T-helper 1 cell treated with Interleukin-12 subunit alpha and Interleukin-12 subunit beta and Interleukin-4 antibody, amounts not matched to agents 30 μg/mL and 1 μg/mL, for 36 hours (primary cell): ENCODE results near the gene NAPSA.

Experiments used
- H3K27ac Mint-ChIP-seq: one replicate; pipeline ENCODE4 v1.8.0; 2021; ENCODE audit warnings: mild to moderate bottlenecking, mixed read lengths
- H3K27me3 Mint-ChIP-seq: one replicate; pipeline ENCODE4 v1.8.0; 2021; ENCODE audit warnings: low read depth, mixed read lengths
- H3K36me3 Mint-ChIP-seq: one replicate; pipeline ENCODE4 v1.8.0; 2021; ENCODE audit warnings: low read depth, mixed read lengths
- H3K4me1 Mint-ChIP-seq: one replicate; pipeline ENCODE4 v1.8.0; 2021; ENCODE audit warnings: low read depth, mixed read lengths
- H3K4me3 Mint-ChIP-seq: one replicate; pipeline ENCODE4 v1.8.0; 2021; ENCODE audit warnings: mild to moderate bottlenecking, moderate library complexity, mixed read lengths
- H3K9me3 Mint-ChIP-seq: one replicate; pipeline ENCODE4 v1.8.0; 2021; ENCODE audit warnings: mixed read lengths

NAPSA gene

GRCh38 chr19:50324331-50324730 lies 41.1 kb downstream of the NAPSA start:
- H3K9me3 Mint-ChIP-seq, result no peaks in the 10 kb centered on the region
- peaks cover 4% of the 10 kb centered on the region for H3K36me3 Mint-ChIP-seq
- peak overlapping the region; percentile 62 for H3K27ac Mint-ChIP-seq
- peaks cover 29% of the 10 kb centered on the region for H3K4me1 Mint-ChIP-seq
- peaks cover 29% of the 10 kb centered on the region for H3K27me3 Mint-ChIP-seq
- H3K4me3 Mint-ChIP-seq, result peak overlapping the region; percentile 44

- H3K27ac Mint-ChIP-seq, result peak overlapping the region; percentile 41
- no peak overlapping the region for H3K4me3 Mint-ChIP-seq
- peaks cover 8% of the 10 kb centered on the region for H3K36me3 Mint-ChIP-seq
- H3K4me1 Mint-ChIP-seq, result peaks cover 28% of the 10 kb centered on the region
- H3K27me3 Mint-ChIP-seq, result peaks cover 25% of the 10 kb centered on the region
- H3K9me3 Mint-ChIP-seq, result no peaks in the 10 kb centered on the region
Measured at GRCh38 chr19:50323782-50324133, 41.7 kb downstream of the NAPSA start.

- Mint-ChIP-seq H3K4me1 (peaks cover 28% of the 10 kb centered on the region), H3K27ac (no peak overlapping the region), H3K9me3 (no peaks in the 10 kb centered on the region), H3K36me3 (peaks cover 8% of the 10 kb centered on the region), H3K27me3 (peaks cover 25% of the 10 kb centered on the region), H3K4me3 (no peak overlapping the region)
Measured at GRCh38 chr19:50322931-50323781, 42.3 kb downstream of the NAPSA start.

- Mint-ChIP-seq H3K36me3 (peaks cover 8% of the 10 kb centered on the region), H3K9me3 (no peaks in the 10 kb centered on the region), H3K4me3 (no peak overlapping the region), H3K4me1 (peaks cover 21% of the 10 kb centered on the region), H3K27ac (no peak overlapping the region), H3K27me3 (peaks cover 26% of the 10 kb centered on the region)
Measured at GRCh38 chr19:50322234-50322633, 43.2 kb downstream of the NAPSA start.

- peaks cover 17% of the 10 kb centered on the region for H3K4me1 Mint-ChIP-seq
- peaks cover 22% of the 10 kb centered on the region for H3K27me3 Mint-ChIP-seq
- no peak overlapping the region for H3K27ac Mint-ChIP-seq
- H3K36me3 Mint-ChIP-seq, result peaks cover 5% of the 10 kb centered on the region
- H3K9me3 Mint-ChIP-seq, result no peaks in the 10 kb centered on the region
- H3K4me3 Mint-ChIP-seq, result no peak overlapping the region
Measured at GRCh38 chr19:50321831-50322230, 43.6 kb downstream of the NAPSA start.

- Mint-ChIP-seq H3K27me3 (peaks cover 22% of the 10 kb centered on the region), H3K4me3 (no peak overlapping the region), H3K27ac (no peak overlapping the region), H3K4me1 (peaks cover 17% of the 10 kb centered on the region), H3K9me3 (no peaks in the 10 kb centered on the region), H3K36me3 (peaks cover 4% of the 10 kb centered on the region)
Measured at GRCh38 chr19:50320596-50320995, 44.8 kb downstream of the NAPSA start.

GRCh38 chr19:50320051-50320450 lies 45.4 kb downstream of the NAPSA start:
- peaks cover 15% of the 10 kb centered on the region for H3K4me1 Mint-ChIP-seq
- no peaks in the 10 kb centered on the region for H3K9me3 Mint-ChIP-seq
- no peak overlapping the region for H3K4me3 Mint-ChIP-seq
- H3K27ac Mint-ChIP-seq, result no peak overlapping the region
- peaks cover 26% of the 10 kb centered on the region for H3K27me3 Mint-ChIP-seq
- peaks cover 4% of the 10 kb centered on the region for H3K36me3 Mint-ChIP-seq

GRCh38 chr19:50319156-50319555 lies 46.3 kb downstream of the NAPSA start:
- peaks cover 30% of the 10 kb centered on the region for H3K27me3 Mint-ChIP-seq
- H3K27ac Mint-ChIP-seq, result peak overlapping the region; percentile 11
- no peak overlapping the region for H3K4me3 Mint-ChIP-seq
- H3K9me3 Mint-ChIP-seq, result no peaks in the 10 kb centered on the region
- peaks cover 10% of the 10 kb centered on the region for H3K4me1 Mint-ChIP-seq
- H3K36me3 Mint-ChIP-seq, result peaks cover 4% of the 10 kb centered on the region

GRCh38 chr19:50318438-50318837 lies 47.0 kb downstream of the NAPSA start:
- no peak overlapping the region for H3K4me3 Mint-ChIP-seq
- H3K27me3 Mint-ChIP-seq, result peaks cover 37% of the 10 kb centered on the region
- peaks cover 11% of the 10 kb centered on the region for H3K4me1 Mint-ChIP-seq
- no peak overlapping the region for H3K27ac Mint-ChIP-seq
- H3K9me3 Mint-ChIP-seq, result no peaks in the 10 kb centered on the region
- H3K36me3 Mint-ChIP-seq, result peaks cover 4% of the 10 kb centered on the region

GRCh38 chr19:50317115-50317514 lies 48.3 kb downstream of the NAPSA start:
- Mint-ChIP-seq H3K4me3 (no peak overlapping the region), H3K4me1 (peaks cover 14% of the 10 kb centered on the region), H3K27ac (no peak overlapping the region), H3K9me3 (no peaks in the 10 kb centered on the region), H3K36me3 (peaks cover 4% of the 10 kb centered on the region), H3K27me3 (peaks cover 50% of the 10 kb centered on the region)

- H3K36me3 Mint-ChIP-seq, result peaks cover 4% of the 10 kb centered on the region
- peaks cover 14% of the 10 kb centered on the region for H3K4me1 Mint-ChIP-seq
- no peak overlapping the region for H3K27ac Mint-ChIP-seq
- no peaks in the 10 kb centered on the region for H3K9me3 Mint-ChIP-seq
- peaks cover 58% of the 10 kb centered on the region for H3K27me3 Mint-ChIP-seq
- H3K4me3 Mint-ChIP-seq, result peak overlapping the region; percentile 81
Measured at GRCh38 chr19:50315773-50316448, 49.5 kb downstream of the NAPSA start.

GRCh38 chr19:50314724-50315708 lies 50.4 kb downstream of the NAPSA start:
- H3K9me3 Mint-ChIP-seq, result no peaks in the 10 kb centered on the region
- H3K27me3 Mint-ChIP-seq, result peaks cover 67% of the 10 kb centered on the region
- H3K27ac Mint-ChIP-seq, result no peak overlapping the region
- H3K4me1 Mint-ChIP-seq, result peaks cover 14% of the 10 kb centered on the region
- H3K36me3 Mint-ChIP-seq, result peaks cover 4% of the 10 kb centered on the region
- H3K4me3 Mint-ChIP-seq, result peak overlapping the region; percentile 81

- Mint-ChIP-seq H3K27me3 (peaks cover 70% of the 10 kb centered on the region), H3K36me3 (peaks cover under 1% of the 10 kb centered on the region), H3K4me3 (no peak overlapping the region), H3K4me1 (peaks cover 14% of the 10 kb centered on the region), H3K9me3 (no peaks in the 10 kb centered on the region), H3K27ac (no peak overlapping the region)
Measured at GRCh38 chr19:50313812-50314536, 51.5 kb downstream of the NAPSA start.
